HUES64 (cell line): ENCODE measurements around the gene PEAK1.

Experiments
- H3K27ac ChIP-seq: 2 replicates; pipeline ENCODE4 v1.7.0; 2013; ENCODE audit warnings: low read depth, low read length, inconsistent platforms
- H3K27me3 ChIP-seq: 2 replicates; pipeline ENCODE4 v1.6.1; 2013; ENCODE audit warnings: mild to moderate bottlenecking, low read length; ENCODE audit not compliant: insufficient read depth
- H3K36me3 ChIP-seq: 2 replicates; pipeline ENCODE4 v1.6.1; 2013; ENCODE audit warnings: mild to moderate bottlenecking, low read length; ENCODE audit not compliant: insufficient read depth
- H3K4me1 ChIP-seq: 2 replicates; pipeline ENCODE4 v1.6.1; 2013; ENCODE audit warnings: mild to moderate bottlenecking, low read length, moderate library complexity; ENCODE audit not compliant: insufficient read depth
- H3K4me3 ChIP-seq: 2 replicates; pipeline ENCODE4 v1.5.1; 2013; ENCODE audit warnings: mild to moderate bottlenecking, low read length, moderate library complexity
- H3K9ac ChIP-seq: 2 replicates; pipeline ENCODE4 v1.6.1; 2013; ENCODE audit warnings: mild to moderate bottlenecking, low read depth, low read length
- H3K9me3 ChIP-seq: 2 replicates; pipeline ENCODE4 v1.6.1; 2013; ENCODE audit warnings: low read depth, low read length; ENCODE audit not compliant: insufficient read depth
- WGBS: fragments of 150-250, 120-280 bp; methylation state at CpG from one replicate; pipeline ENCODE4 v1.1.7; 2013; ENCODE audit warnings: missing lambda C conversion rate; 5-methylcytosine and 5-hydroxymethylcytosine counted together

PEAK1 gene

GRCh38 chr15:77057685-77058084 is 362.2 kb downstream of the PEAK1 start:
- H3K27ac ChIP-seq = no peak overlapping the region
- H3K36me3 ChIP-seq = peaks cover 14% of the 10 kb centered on the region; the same call in 1 of the 2 replicates
- no peak overlapping the region for H3K4me3 ChIP-seq
- no peaks in the 10 kb centered on the region for H3K9me3 ChIP-seq
- 90% methylated on average over 4 of the region's 4 CpGs for WGBS
- H3K4me1 ChIP-seq = peaks cover 24% of the 10 kb centered on the region
- no peak overlapping the region for H3K9ac ChIP-seq
- H3K27me3 ChIP-seq = no peaks in the 10 kb centered on the region

DNA sequence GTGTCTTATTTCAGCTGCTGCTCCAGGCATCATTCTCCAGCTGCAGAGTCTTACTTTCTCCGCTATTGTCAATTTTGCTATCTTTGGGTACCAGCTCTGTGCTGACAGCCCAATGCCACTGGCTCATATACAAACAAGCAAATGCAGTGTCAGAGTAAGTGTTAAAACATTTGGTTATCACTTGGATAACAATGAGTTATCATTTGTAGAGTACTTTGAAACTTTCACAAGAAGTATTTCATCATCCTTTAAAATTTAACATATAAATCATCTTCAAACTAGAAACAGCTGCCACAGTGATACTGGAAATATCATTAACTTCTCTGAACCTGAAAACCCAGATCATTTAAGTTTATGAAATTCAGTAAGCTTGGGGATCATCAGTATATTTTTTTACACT is 362.8 kb downstream of the PEAK1 start:
- Histone ChIP-seq H3K4me3 (no peak overlapping the region), H3K27me3 (no peaks in the 10 kb centered on the region), H3K27ac (no peak overlapping the region), H3K9me3 (no peaks in the 10 kb centered on the region), H3K9ac (no peak overlapping the region), H3K4me1 (peaks cover 24% of the 10 kb centered on the region), H3K36me3 (peaks cover 21% of the 10 kb centered on the region)
- 96% methylated on average over 1 of the region's 1 CpG for WGBS

DNA sequence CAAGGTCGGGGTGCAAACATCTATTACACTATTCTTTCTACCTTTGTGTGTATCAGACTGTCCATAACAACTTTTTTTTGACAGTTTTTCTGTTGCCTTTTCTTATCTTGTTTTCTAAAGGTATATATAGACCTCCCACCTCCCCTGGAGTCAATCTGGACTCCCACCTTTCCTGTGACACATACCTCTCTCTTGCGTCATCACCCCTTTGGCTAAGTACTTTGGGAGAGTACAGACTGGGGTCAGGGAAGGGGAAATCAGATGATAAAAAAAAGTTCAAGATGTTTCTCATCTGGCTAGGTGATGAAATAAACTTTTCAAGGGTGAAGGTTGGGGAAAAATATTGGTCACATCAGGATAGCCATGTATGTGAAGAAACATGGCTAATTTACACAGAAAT is 366.2 kb downstream of the PEAK1 start:
- H3K27ac ChIP-seq = no peak overlapping the region
- 95% methylated on average over 2 of the region's 2 CpGs for WGBS
- H3K36me3 ChIP-seq = peaks cover 54% of the 10 kb centered on the region
- no peaks in the 10 kb centered on the region for H3K9me3 ChIP-seq
- H3K4me1 ChIP-seq = peaks cover 16% of the 10 kb centered on the region; the same call in 1 of the 2 replicates
- no peak overlapping the region for H3K9ac ChIP-seq
- no peaks in the 10 kb centered on the region for H3K27me3 ChIP-seq
- no peak overlapping the region for H3K4me3 ChIP-seq

DNA sequence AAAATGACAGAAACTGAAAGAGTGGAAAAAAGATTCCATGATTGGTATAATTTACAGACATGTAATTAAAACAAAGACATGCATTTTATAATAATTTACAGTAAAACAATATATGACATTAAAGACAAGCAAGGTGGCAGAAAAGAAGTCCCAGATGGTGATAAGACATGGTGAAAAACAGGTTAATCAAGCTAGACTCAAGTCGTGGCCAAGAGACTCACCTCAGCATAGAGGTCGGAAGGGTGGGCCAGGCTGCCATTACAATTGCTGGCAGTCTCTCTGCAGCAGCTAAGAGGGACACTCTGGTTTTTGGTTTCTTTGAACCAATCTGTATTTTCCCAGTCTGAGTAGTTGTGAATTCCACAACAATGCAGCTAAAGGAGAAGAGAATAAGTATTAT is 367.3 kb downstream of the PEAK1 start:
- H3K9me3 ChIP-seq = no peaks in the 10 kb centered on the region
- H3K9ac ChIP-seq = no peak overlapping the region
- H3K36me3 ChIP-seq = peaks cover 63% of the 10 kb centered on the region
- H3K4me3 ChIP-seq = no peak overlapping the region
- no peaks in the 10 kb centered on the region for H3K27me3 ChIP-seq
- peaks cover 16% of the 10 kb centered on the region; the same call in 1 of the 2 replicates for H3K4me1 ChIP-seq
- no peak overlapping the region for H3K27ac ChIP-seq
- 89% methylated on average over 2 of the region's 2 CpGs for WGBS
